OCI-LY3 (cell line): ENCODE data around the gene HERC6.
A peak's percentile ranks its signal among the peaks of the same experiment; 100 is the strongest.

Experiments used
- CTCF ChIP-seq: fragments of 200-600, 300-600 bp; sonication (generic); IDR thresholded peaks from 2 replicates; pipeline ENCODE4 v1.5.1; 2014; ENCODE audit warnings: antibody characterized with exemption, low read length, low read depth
- EZH2phosphoT487 ChIP-seq: fragments of 200-600 bp; shearing (Covaris generic); IDR thresholded peaks from 2 replicates; pipeline ENCODE4 v1.6.1; 2018; ENCODE audit warnings: antibody characterized with exemption, mixed run types, low read depth

GRCh38 chr4:88378691-88379559 lies at the start of gene HERC6:
- TF ChIP-seq CTCF (peak; percentile 57), EZH2phosphoT487 (no peak)
